Measurements from ENCODE around the gene ALDH8A1. TPM values are rescaled to one million over a fixed set of nuclear protein-coding genes. Genes with fewer than 3 reads are reported as not detected.

The ALDH8A1 gene
- total RNA-seq, 1 experiment from 2014 or later = 0.06 TPM

- DNase-seq (ENCODE audit: low read depth) = no peak
Measured at GRCh38 chr6:134873500-134874388, 76.2 kb downstream of the ALDH8A1 start.

GRCh38 chr6:134870677-134871498 is 79.0 kb downstream of the ALDH8A1 start:
- DNase-seq (ENCODE audit: low read depth) = no peak

- no peak for DNase-seq (ENCODE audit: low read depth)
Measured at GRCh38 chr6:134868812-134869211, 81.1 kb downstream of the ALDH8A1 start.

Other genes with a start within 250 kb of the ALDH8A1 start
- 125 TPM in 2 replicates for gene HBS1L, start 104.7 kb upstream of the ALDH8A1 start, total RNA-seq (2014; rRNA removed)
- 1.6 and 2.0 TPM in 2 replicates for gene MYB, start 231.2 kb upstream of the ALDH8A1 start, total RNA-seq (2014; rRNA removed)